HL-60 (cell line): ENCODE results near the gene MX2.

Experiments used
- DNase-seq, 2 experiments: peaks; one replicate each; pipeline ENCODE4 v3.0.0-alpha.2; 2010 to 2020; ENCODE audit warnings: low read depth in 1 of 2, low spot score in 1 of 2
- H3K27ac ChIP-seq: fragments of 250-450 bp; sonication (Bioruptor Pico); replicated peaks from 2 replicates; pipeline ENCODE4 v1.5.1; 2020; ENCODE audit warnings: mild to moderate bottlenecking, moderate library complexity
- H3K27me3 ChIP-seq: fragments of 250-450 bp; sonication (Bioruptor Pico); 2 replicates; pipeline ENCODE4 v1.5.1; 2021; ENCODE audit warnings: mild to moderate bottlenecking, moderate library complexity; ENCODE audit not compliant: insufficient read depth, poor library complexity, severe bottlenecking
- H3K4me3 ChIP-seq: replicated peaks from 2 replicates; pipeline ENCODE4 v1.5.1; 2011; ENCODE audit warnings: mild to moderate bottlenecking, control low read depth, low read length; ENCODE audit not compliant: insufficient read depth
- CTCF ChIP-seq: IDR thresholded peaks from one replicate; pipeline ENCODE4 v1.5.1; 2011; ENCODE audit warnings: low read length, control low read depth, inconsistent platforms; ENCODE audit not compliant: insufficient read depth
- GABPA ChIP-seq: IDR thresholded peaks from 2 replicates; pipeline ENCODE4 v1.6.1; 2012; ENCODE audit warnings: low read depth
- POLR2AphosphoS5 ChIP-seq: IDR thresholded peaks from 2 replicates; pipeline ENCODE4 v1.6.1; 2012; ENCODE audit warnings: low read depth
- REST ChIP-seq: IDR thresholded peaks from 2 replicates; pipeline ENCODE4 v1.6.1; 2012; ENCODE audit warnings: low read depth; ENCODE audit not compliant: insufficient replicate concordance
- SPI1 ChIP-seq: IDR thresholded peaks from 2 replicates; pipeline ENCODE4 v1.6.1; 2012; ENCODE audit warnings: low read depth, mild to moderate bottlenecking, borderline replicate concordance

MX2 gene

GRCh38 chr21:41322496-41323382 is 39.1 kb upstream of the MX2 start:
- H3K27ac ChIP-seq = no peak overlapping the region
- no peak for TF ChIP-seq GABPA
- no peak for TF ChIP-seq POLR2AphosphoS5
- TF ChIP-seq SPI1 = no peak
- TF ChIP-seq REST = no peak
- no peak for TF ChIP-seq CTCF
- no peaks in the 10 kb centered on the region for H3K27me3 ChIP-seq
- DNase-seq = no peak
- H3K4me3 ChIP-seq = no peak overlapping the region

GRCh38 chr21:41325138-41325912 is 36.5 kb upstream of the MX2 start:
- no peak overlapping the region for H3K27ac ChIP-seq

More at GRCh38 chr21:41325138-41325912, 36.5 kb upstream of the MX2 start:
- H3K27me3 ChIP-seq = no peaks in the 10 kb centered on the region
- no peak for TF ChIP-seq SPI1
- TF ChIP-seq POLR2AphosphoS5 = no peak
- no peak for TF ChIP-seq CTCF
- TF ChIP-seq REST = no peak
- TF ChIP-seq GABPA = no peak
- no peak for DNase-seq
- H3K4me3 ChIP-seq = no peak overlapping the region
